Lower leg skin (tissue), 4 donors: ENCODE results near the gene RPS3. TPM values are rescaled to one million over a fixed set of nuclear protein-coding genes. Genes with fewer than 3 reads are reported as not detected.

Experiments used
- DNase-seq, 2 donors: peaks; one replicate each; pipeline ENCODE4 v3.0.0-alpha.2; 2019; ENCODE audit warnings: low spot score in 2 of 2
- H3K4me3 ChIP-seq: fragments of 200-600 bp; sonication (generic); 2 replicates; pipeline ENCODE4 v1.5.1; 2017; ENCODE audit warnings: mild to moderate bottlenecking, low read depth; ENCODE audit not compliant: poor library complexity, severe bottlenecking
- POLR2A ChIP-seq, 2 donors: fragments of 450-650 bp; IDR thresholded peaks; one replicate each; pipeline ENCODE4 v1.6.1; 2016 to 2017; ENCODE audit warnings: antibody characterized with exemption in 2 of 2, mild to moderate bottlenecking in 1 of 2, moderate library complexity in 1 of 2
- WGBS, 2 donors: methylation state at CpG; one replicate each; pipeline ENCODE4 v1.1.5; 2018; 5-methylcytosine and 5-hydroxymethylcytosine counted together
- intact Hi-C: fragments of 100-400 bp; cut with DNase I; formaldehyde crosslinking; loops from one replicate; pipeline ENCODE4 v1.15.0; 2023; ENCODE audit warnings: low total_unique reads
- total RNA-seq, 4 donors: library from RNA; depleted of rRNA; stranded (reverse); fragments of >200 nt; gene quantifications; one replicate each; pipeline ENCODE4 v1.1.0, GENCODE V29; 2016
- TF ChIP-seq, protein P1 (sequence below), 3 donors: fragments of 450-650 bp; IDR thresholded peaks; one replicate each; pipeline ENCODE4 v1.5.1; 2016; ENCODE audit warnings: antibody characterized with exemption in 3 of 3, mild to moderate bottlenecking in 3 of 3, moderate library complexity in 2 of 3

RPS3 gene
- total RNA-seq, 4 donors from 2014 or later, result 1,197 to 2,282 (median 2,051) TPM

DNA sequence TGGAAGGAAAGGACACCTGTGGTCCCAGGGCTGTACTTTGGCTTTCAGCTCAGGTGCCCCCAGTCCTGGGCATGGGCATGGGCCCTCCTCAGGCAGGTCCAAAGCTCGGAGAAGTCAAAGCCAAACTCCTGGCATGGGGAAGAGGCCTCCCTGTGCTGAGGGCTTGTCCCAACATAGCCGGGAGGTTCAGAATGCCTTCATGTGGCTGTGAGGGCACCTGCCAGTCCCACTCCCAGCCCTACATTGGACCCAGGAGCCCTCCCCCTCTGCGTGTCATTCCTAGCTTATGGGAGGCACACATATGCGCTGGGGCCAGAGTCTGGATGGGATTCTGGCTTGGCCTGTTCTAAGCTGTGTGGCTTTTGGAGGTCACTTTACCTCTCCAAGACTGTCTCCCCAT is 34.7 kb downstream of the RPS3 start:
- no peak overlapping the region for H3K4me3 ChIP-seq
- WGBS, 2 donors, result 86 to 90% methylated on average over 4 of the region's 4 CpGs
- TF ChIP-seq POLR2A (IDR thresholded peaks at IDR 0.05), result no peak
- TF ChIP-seq, protein P1, sequence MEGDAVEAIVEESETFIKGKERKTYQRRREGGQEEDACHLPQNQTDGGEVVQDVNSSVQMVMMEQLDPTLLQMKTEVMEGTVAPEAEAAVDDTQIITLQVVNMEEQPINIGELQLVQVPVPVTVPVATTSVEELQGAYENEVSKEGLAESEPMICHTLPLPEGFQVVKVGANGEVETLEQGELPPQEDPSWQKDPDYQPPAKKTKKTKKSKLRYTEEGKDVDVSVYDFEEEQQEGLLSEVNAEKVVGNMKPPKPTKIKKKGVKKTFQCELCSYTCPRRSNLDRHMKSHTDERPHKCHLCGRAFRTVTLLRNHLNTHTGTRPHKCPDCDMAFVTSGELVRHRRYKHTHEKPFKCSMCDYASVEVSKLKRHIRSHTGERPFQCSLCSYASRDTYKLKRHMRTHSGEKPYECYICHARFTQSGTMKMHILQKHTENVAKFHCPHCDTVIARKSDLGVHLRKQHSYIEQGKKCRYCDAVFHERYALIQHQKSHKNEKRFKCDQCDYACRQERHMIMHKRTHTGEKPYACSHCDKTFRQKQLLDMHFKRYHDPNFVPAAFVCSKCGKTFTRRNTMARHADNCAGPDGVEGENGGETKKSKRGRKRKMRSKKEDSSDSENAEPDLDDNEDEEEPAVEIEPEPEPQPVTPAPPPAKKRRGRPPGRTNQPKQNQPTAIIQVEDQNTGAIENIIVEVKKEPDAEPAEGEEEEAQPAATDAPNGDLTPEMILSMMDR (IDR thresholded peaks at IDR 0.05), result no peak
- intact Hi-C loops, result no loop called here
- DNase-seq, result no peak

DNA sequence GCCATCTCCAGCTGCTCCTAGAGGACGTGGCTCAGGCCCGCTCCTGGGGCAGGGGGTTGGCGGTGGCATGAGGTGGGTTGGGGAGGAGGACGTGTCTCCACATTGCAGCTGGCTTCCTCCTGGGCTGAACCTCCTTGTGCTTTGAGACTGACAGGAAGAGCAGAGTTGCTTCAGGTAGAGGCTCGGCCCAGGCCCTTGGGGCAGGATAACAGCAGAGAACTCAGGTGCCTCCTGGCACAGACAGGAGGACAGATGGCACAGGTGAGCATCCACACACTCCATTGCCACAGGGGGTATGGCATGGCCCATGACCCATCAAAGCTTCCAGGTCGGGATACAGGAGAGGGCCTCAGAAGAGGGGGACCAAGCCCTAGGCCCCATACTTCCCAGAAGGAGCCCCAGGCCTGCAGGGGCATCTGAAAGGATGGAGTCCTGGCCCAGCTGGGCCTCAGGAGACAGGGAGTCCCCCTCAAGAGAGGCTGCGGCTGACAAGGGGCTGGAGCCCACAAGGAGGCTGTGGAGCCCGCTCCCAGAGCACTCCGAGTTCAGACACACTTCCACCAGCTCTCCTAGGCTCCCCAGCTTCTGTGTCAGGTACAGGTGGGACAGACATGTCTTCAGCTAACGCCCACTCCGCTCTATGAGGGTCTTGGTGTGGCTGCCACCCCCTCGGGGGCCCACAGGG is 35.7 kb downstream of the RPS3 start:
- WGBS, 2 donors, result 86 to 92% methylated on average over 12 of the region's 12 CpGs
- TF ChIP-seq, protein P1 (IDR thresholded peaks at IDR 0.05), result no peak
- TF ChIP-seq POLR2A (IDR thresholded peaks at IDR 0.05), result no peak
- no peak for DNase-seq
- no peak overlapping the region for H3K4me3 ChIP-seq
- intact Hi-C loops, result no loop called here

DNA sequence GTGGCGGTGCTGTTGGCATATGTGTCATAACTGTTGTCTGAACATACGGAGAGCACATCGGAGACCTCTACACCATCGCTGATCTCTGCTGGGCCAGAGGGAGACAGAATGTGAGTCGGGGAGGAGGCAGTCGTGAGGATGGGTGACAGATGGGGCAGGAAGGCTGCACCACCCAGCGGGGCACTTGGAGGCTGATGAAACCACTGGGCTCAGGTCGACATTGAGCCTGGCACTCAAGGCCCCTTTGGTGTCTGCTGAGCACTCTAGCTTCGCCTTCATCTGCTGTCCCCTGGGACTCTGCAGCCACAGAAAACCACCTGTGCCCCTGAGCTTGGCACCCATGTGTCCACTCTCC is 36.2 kb downstream of the RPS3 start:
- no peak for DNase-seq
- no peak overlapping the region for H3K4me3 ChIP-seq
- TF ChIP-seq, protein P1 (IDR thresholded peaks at IDR 0.05), result no peak
- TF ChIP-seq POLR2A (IDR thresholded peaks at IDR 0.05), result no peak
- intact Hi-C loops, result no loop called here
- 87 to 90% methylated on average over 9 of the region's 9 CpGs for WGBS, 2 donors

DNA sequence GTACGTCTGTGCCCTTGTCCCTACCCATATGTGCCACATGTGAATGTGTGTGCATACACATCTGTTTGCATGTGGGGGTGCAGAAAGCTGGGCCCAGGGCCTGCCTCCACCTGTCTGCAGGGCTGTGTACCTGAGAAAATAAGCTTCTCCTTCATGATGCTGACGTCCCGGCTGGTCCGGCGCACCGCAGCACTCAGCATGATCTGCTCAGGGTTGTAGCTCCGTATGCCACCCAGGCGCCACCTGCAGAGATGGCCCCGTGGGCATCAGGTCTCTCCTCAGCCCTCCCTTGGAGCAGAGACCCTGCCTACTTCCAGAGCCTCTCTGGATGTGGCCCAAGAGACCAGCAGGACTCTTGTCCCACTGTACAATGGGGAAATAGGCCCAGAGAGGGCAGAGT is 37.5 kb downstream of the RPS3 start:
- H3K4me3 ChIP-seq, result no peak overlapping the region
- intact Hi-C loops, result no loop called here
- TF ChIP-seq POLR2A (IDR thresholded peaks at IDR 0.05), result no peak
- TF ChIP-seq, protein P1 (IDR thresholded peaks at IDR 0.05), result no peak
- DNase-seq, result no peak
- 92 to 93% methylated on average over 9 of the region's 9 CpGs for WGBS, 2 donors

DNA sequence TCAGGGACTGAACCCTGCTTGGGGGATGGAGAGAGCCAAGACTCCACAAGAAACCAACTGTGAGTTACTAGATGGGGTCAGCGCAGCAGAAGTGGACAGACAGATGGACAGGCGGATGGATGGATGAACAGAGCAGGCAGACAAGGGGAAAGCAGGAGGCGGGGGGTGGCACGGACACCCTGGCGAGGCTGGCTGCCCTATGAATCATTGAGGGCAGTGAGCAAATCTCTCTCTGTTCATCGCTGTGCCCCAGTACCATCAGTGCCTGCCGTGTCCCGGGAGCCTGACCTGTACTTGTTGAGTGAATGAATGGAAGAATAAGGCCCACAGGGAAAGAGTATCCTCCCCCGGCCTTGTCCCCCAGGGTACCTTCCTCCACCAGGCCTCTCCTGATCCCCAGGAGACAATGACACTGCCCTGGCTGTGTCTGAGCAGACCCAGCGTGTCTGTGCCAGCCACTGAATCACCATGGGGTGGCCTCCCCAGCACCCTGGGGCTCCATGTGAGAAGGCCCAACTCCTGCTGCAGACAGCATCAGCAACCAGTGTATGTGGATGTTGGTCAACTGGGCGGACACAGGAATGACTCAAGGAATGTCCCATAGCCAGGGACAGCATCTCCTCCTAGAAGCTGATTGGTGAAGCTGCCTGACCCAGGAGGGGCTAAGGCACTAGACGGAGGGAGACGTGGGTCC is 38.8 kb downstream of the RPS3 start:
- no peak for DNase-seq
- H3K4me3 ChIP-seq, result no peak overlapping the region
- TF ChIP-seq POLR2A (IDR thresholded peaks at IDR 0.05), result no peak
- TF ChIP-seq, protein P1 (IDR thresholded peaks at IDR 0.05), result no peak
- intact Hi-C loops, result no loop called here
- WGBS, 2 donors, result 88 to 91% methylated on average over 13 of the region's 13 CpGs
